HG03521 (cell line): ENCODE results near the gene FAF2.

Experiments used
- ATAC-seq: cut with Tn5 transposase; IDR thresholded peaks from one replicate; pipeline ENCODE4 v1.9.1; 2021; ENCODE audit warnings: mild to moderate bottlenecking, moderate library complexity; ENCODE audit not compliant: unreplicated experiment

The FAF2 gene

DNA sequence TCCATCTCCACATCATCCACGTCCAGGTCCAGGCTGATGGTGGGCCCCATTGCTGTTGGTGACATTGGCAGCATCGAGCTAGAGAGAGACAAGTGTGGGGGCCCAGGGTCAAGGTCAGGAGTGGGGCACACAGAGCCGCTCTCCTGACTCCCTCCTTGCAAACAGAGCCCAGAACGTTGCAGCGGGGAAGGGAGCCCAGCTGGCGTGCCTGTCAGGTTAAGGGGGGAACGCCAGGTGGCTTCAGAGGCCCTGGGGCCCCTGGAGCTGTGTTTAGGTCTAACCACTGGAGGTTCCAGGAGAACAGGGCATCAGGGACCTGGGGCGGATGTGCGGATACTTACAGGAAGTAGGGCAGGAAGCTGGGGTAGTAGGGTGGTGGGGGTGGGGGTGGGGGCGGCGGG lies 81.6 kb downstream of the FAF2 start:
- no peak for ATAC-seq

DNA sequence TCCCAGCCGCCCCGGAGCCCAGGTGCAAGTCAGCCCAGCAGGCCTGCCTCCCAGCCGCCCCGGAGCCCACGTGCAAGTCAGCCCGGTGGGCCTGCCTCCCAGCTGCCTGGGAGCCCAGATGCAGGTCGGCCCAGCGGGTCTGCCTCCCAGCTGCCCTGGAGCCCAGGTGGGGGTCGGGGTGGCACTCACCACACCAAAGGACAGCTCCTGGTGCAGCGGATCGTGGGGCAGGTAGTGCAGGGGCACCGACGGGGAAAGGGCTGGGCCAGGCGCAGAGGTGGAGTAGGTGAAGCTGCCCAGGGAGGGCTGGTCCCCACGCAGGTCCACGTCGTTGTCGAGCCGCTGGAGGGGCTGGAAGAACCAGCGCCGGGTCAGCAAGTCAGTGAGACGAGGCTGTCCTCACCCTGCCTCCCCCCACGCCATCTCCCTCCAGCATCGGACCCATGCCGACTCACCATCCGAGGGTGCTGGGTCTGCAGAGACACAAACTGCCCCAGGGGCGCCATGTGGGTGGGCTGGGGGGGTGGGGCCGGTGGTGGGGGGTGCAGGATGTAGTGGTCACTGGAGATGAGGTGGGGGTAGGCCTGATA lies 82.3 kb downstream of the FAF2 start:
- no peak for ATAC-seq

DNA sequence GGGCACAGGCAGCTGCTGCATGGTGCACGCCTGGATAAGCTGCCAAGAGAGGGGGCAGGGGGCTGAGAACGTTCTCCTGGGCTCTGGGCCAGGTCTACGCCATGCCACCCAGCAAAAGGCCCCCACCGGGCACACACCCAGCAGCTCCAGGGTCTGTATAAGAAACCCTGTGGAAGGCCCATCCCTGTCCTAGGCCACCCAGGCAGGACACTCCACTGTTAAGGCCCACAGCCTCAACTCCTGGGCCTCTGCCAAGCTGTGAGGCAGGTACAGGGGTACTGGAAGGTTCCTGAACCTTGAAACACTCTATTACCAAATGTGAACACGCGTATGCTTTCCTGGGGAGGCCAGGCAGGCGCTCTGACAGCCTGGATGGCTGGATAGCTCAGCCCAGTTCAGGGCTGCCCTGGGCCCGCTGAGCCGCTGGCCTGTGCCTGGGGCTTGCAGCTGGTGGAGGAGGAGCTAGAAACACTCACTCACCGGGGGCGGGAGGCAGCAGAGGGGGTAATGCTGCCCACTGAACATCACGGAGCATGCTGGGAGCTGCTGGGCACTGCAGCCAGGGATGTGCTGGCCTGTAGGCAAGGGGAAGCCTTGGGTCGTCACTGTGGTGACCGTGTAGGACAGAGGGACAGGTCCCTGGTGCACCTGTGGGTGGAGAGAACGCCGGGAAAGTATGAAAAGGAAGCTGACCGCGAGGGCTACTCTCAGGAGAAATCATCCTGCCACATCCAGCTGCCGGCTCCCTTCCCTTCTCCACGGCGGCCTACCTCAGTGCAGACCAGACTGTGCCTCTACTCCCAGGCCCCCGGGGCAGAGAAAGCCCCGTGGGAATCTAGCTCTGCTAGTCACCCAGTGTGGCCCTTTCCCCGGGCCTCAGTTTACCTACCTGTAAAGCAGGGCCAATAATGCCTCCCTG lies 83.1 kb downstream of the FAF2 start:
- ATAC-seq, result no peak

DNA sequence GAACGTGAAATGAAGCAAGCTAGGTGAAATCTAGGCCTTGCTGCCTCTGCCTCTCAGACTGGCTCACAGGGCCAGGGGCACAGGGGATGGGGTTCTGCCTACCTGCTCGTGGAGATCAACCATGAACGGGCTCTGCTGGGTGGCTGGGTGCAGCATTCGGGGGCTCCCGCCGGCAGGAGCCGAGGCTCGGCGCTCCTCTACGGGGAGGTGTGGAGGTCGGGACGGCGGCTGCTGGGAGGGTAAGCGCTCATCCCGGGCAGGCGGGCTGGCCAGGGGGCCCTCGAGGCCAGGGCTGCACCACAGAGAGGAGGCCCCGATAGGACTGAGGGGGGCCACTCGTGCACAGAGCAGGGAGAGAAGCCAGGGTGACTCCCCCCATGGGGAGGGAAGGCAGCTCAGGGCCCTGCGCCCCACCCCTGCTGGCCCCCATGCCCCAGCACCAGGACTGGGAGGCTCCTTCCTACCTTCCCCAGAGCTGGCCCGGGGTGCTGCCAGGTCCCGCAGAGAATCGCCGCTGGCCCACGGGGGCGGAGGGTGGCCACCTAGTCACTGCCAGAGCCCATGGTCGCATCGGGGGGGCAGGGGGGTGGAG lies 83.8 kb downstream of the FAF2 start:
- ATAC-seq, result no peak

DNA sequence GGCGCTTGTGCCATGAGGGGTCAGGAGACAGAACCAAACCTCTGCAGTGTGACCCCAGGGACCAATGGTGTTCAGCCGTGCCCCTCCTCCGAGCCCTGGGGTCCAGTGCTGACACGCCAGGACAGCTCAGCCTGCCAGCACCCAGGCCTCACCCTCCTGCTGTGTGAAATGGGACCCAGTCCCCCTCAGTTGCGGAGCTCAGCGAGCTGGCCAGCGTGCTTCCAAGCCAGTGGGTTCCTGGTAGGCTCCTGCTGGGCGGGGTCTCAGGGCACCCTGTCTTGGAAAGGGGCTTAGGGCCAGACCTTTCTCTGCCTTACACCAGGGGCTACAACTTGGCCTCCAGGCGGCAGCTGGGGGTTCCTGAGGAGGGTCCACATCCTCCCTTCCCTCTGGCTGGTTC lies 84.6 kb downstream of the FAF2 start:
- ATAC-seq, result no peak

DNA sequence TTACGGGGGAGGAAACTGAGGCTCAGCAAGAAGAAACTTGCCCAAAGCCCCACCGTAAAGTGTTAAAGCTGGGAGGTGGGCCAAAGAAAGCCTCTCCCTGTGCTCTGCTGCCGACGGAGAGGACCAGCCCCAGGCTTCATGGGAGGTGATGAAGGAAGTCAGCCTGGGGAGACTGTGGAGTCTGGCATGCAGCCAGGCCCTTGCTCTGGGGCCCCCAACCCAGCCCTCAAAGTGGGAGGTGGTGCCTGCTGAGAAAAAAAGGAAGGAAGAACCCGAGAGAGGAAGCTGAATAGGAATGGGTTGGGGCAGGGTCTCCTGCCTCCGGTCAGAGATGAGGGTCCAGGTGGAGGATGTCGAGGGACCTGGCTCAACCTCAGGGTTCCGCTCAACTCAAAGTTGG lies 85.2 kb downstream of the FAF2 start:
- no peak for ATAC-seq

DNA sequence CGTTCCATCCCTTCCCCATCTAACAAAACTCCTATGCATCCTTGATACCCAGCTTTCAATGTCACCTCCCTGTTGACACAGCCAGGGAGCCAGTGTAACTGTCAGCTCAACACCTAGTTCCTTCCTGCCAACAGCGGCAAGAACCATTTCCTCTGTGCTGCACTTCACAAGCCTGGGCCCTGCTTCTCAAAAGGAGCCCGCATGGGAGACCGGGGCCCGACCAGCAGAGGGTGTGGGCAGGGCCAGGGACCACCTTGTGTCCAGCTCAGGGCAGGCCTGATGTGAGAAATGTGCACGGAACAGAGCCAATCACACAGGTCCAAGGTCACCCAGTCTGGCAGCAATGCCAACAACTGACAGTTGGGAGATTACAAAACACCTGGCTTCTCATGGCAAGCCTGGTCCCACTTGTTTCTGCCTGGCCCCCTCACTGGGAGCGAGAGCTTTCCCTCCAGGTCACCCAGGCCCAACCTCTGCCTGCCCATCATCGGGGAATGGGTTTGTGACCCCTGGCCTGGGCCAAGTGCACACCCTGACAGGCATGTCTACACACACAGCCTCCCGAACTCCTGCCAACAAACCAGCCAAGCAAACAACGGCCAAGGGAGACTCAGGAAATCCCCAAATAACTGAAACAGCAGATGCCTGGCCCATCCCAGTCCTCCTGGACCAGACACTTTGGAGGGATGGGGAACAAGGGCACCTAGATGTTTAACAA lies 85.9 kb downstream of the FAF2 start:
- no peak for ATAC-seq

DNA sequence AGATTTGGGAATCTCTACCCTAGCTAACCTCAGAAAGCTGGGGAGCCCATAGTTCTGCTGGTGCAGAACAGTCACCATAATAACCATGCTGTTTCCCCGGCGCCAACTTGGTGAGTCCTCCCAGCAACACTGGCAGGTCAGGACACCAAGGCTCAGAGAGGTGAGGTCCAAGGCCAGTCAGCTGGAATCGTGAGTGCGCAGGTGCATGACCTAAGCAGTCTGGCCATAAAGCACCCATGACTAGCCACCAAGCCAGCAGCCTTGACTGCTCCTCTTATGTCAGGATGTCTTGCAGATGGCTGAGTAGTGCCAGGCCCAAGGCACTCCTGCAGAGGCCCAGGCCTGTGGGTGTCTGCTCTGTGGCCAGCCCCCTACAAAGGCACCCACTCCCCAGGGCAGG lies 86.5 kb downstream of the FAF2 start:
- no peak for ATAC-seq

DNA sequence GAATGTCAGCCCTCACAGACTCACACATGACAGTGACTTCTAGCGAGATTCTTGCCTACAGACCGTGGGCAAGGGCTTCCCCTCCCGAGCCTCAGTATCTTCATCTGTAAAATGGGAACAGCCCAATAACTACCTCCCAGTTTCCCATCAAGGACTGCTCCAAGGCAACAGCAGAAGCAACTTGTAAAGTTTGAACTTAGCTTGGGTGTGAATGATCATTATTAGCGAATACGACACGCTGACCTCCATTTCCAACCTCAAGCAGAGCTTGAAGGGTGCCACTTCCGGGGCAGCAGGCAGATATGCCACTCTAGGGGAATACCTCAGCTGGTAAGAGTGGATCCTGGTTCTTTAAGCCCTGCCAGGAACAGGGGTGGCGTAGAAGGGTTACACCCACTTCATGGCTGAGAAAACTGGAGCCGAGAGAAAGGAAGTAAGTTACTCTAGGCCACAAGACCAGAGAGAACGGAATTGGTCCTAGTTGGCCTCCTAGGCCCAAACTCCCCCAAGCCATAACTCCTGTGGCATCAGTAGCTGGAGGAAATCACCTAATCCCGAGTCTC lies 87.0 kb downstream of the FAF2 start:
- ATAC-seq, result no peak

DNA sequence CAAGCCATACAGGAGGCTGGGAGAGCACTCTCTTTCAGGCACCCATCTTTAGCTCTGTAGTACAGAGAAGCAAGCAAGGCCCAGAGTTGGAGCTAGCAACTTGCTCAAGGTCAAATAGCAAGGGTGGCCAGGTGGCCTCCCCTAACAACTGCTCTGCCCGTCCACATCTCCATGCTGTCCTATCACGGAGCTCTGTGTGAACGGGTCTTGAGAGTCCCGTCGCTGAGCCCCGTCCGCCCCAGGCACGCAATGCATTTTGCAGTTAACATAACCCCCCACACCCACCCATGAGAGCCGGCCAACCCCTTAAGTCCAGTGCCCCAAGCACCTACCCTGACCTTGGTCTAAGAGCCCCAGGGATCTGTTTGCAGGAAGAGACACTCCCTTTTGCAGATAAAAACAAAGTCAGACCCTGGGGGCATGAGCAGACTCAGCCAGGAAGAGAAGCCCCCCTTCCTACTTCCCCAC lies 87.5 kb downstream of the FAF2 start:
- no peak for ATAC-seq

DNA sequence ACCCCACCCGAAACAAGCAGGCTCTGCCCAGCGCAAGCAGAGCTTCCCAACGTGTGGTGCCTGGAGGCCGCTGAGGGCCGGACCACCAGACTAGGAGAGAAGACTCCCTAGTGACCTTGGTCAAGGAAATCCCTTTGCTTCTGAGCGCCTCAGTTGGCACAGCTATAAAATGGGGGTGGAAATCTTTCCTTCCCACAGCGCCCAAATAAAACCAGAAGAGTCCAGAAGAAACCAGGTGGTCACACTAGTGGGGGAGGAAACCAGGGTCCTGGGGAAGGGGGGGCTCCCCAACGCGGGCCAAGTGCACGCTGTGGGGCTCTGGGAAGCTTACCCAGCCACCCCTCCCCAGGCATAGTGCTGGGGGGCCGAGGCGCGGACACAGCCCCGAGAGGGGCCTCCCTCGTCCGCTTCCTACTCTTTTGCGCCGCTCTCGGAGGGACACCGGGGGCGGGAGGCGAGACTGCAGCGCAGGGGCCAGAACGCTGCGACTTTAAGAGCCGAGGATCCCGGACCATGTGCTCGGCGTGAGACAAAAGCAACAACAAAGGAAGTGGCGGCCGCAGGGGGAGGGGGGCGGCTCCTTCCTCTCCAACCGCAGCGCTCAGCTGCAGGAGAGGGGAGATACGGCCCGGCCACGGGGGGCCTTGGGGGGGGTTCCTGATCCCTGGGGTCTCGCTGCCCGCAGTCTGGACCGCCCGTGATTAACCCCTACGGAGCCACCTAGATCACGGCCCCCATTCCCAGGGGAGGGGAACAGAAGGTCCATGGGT lies 88.1 kb downstream of the FAF2 start:
- peak; percentile 15 for ATAC-seq

DNA sequence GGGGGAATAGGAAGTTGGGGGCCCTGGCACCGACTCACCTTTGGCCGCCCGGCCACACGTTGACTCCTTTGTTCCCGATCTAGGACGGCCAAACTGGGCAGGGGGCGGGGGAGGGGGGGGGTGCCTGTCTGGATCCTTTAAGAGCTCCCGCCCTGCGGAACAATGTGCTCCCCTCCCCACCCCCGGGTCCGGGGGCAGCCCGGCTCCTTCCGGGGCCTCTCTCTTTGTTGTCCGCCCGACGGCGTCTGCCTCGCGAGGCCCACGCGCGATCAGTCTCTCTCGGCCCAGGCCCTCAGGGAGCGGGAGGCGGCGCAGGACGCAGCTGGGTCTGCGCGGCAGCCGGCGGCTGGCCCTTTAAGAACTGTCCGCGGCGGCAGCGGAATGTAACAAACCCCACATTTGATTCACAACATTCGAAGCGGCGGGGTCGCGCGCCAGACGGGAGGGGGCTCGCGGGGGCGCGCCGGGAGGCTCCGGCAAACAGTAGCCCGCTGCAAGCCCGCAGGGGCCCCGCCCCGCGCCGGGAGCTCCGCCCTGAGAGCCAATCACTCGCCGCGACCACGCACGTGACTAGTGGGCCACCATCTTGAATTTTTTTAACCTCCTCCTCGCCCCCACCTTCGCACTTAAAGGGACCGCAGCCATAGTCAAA lies 88.8 kb downstream of the FAF2 start, which contains the start of gene RNF44:
RNF44 (minus strand) TSS at position 501 of the 652 bp plus-strand sequence. CDS start 4,930 bp downstream, outside the sequence.
- ATAC-seq, result peak; percentile 46

DNA sequence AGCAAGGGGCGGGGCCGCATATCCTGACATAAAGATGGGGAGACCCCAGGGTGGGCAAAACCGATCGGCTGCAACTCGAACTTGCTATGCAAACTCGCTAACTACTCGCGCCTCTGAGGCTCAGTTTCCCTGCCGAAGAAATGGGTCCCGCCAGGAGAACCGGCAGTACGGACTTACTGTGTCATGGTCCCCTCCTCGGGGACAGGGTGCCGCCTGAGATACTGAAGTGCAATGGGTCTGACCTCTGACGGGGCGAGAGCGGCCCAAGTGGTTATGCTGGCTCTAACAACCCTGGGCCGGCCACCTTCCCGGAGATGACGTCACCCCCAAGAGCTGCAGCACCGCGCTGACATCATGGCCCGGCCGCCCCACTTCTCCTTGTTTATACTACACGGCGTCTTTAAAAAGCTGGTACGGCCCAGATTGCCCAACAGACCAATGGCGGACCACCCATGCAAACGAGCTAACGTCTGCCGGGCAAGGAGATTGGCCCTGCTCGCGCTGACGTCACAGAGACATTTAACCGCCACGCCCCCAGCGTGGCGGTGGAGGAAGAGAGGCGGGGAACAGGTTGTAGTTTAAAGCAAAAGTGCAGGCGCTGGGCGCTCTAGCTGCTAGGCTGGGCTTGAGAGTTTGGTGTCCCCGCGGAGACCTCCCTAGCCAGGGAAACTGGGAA lies 89.5 kb downstream of the FAF2 start:
- ATAC-seq, result peak; percentile 73

DNA sequence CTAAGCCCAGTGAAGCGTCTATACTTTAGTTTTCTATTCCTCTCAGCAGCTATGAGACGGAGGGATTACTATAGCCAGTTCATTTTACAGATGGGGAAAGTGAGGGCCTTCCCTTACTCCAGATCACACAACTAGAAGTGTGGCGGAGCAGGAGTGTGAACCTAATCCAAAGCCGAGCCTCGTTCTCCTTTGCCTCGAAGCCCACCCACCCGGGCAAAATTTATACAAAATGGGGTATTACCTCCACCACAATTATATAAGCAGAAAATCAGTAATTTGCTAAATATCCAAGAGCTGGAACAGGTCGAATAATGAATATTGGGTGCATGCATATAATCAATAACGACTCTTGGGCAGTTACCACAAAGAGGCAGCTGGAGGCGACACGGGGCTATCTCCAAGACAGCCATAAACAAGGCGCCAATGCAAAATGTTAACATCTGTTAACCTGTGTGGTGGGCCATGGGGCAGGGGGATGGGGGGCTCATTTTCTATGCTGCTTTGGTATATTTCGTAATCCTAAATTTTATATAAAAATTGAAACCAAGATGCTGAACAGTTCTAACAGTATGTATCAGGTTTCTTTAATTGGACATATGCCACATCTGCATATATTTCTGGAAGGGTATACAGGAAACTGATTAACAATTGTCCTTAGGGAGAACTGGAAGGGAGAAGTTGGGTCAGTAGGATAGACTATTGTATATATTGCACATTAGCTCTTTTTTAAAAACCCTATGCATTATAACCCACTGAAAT lies 90.2 kb downstream of the FAF2 start:
- no peak for ATAC-seq

DNA sequence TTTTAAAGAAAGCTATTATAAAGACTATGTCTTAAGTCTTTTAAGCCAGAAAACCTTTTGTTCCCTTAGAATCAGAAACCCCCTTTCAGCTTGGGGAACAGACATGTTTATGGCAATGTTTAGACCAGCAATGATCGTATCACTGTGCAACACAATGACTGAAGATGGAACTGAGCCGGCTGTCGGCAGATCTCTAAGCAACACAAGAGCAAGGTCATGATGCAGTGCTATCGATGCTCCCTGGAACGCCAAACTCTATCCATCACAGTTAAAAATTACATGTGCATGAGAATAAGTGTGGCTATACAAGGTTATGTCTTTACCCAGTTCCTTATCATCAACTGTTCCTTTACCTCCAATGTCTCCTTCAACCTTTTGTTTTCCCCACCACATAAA lies 90.8 kb downstream of the FAF2 start:
- no peak for ATAC-seq

DNA sequence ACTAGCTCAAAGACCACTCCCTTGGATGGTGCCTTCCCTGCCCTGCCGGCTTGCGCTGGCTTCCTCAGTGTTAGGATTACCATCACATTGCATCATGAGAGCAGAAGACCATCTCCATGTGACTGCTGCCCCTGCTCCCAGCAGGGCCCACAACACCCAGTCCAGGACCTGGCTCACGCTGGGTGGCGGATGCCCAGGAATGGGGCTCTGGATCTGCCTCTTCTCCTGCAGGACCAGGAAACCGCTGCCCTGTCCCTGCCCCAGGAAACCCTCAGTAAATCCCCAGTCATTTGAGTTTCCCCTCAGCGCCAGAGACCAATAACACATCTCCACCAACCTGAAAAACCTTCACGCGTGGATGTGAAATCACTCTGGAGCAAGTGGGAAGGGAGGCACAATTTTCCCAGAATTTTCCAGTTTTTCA lies 92.3 kb downstream of the FAF2 start:
- ATAC-seq, result no peak

DNA sequence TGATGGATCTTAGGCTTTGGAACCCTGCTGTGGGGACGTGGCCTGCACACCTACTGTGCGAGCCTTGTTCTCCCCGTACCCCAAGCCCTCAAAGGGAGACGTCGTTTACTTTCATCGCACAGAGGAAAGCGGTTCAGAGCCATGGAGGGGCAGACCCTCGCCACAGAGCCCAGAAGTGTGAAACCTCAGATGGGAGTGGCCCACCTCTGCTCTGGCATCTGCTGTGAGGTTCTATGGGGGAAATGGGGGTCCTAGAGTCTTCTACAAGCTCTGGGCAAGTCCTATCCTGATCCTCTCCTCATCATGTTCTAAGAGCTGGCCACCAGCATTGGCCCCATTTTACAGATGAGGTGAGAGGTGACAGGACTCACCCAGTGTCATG lies 92.8 kb downstream of the FAF2 start:
- no peak for ATAC-seq
